SU-DHL-6 (cell line): ENCODE results near the gene SLC27A1.

ENCODE experiments used
- H2AFZ ChIP-seq: fragments of 200-600 bp; sonication (generic); 2 replicates; pipeline ENCODE4 v1.6.1; 2014; ENCODE audit warnings: low read depth, mild to moderate bottlenecking, moderate library complexity, mixed read lengths, antibody characterized with exemption, low read length; ENCODE audit not compliant: severe bottlenecking
- H3F3A ChIP-seq: fragments of 200-600 bp; shearing (Covaris generic); 2 replicates; pipeline ENCODE4 v1.6.0; 2016; ENCODE audit warnings: antibody characterized with exemption, mild to moderate bottlenecking; ENCODE audit not compliant: insufficient read depth
- H3K27ac ChIP-seq: fragments of 200-600 bp; sonication (generic); 2 replicates; pipeline ENCODE4 v1.5.1; 2016; ENCODE audit warnings: low read depth, mild to moderate bottlenecking, low read length, moderate library complexity, mixed read lengths
- H3K27me3 ChIP-seq: fragments of 200-600 bp; sonication (generic), shearing (Covaris generic); 2 replicates; pipeline ENCODE4 v1.6.0; 2014; ENCODE audit warnings: mild to moderate bottlenecking, low read length
- H3K36me3 ChIP-seq: fragments of 200-600 bp; sonication (generic); 2 replicates; pipeline ENCODE4 v1.6.1; 2014; ENCODE audit warnings: mild to moderate bottlenecking, low read length, mixed read lengths
- H3K4me2 ChIP-seq: fragments of 300-600, 200-600 bp; shearing (Covaris generic), sonication (generic); 2 replicates; pipeline ENCODE4 v1.6.0; 2014; ENCODE audit warnings: low read length, low read depth, mild to moderate bottlenecking; ENCODE audit not compliant: poor library complexity, severe bottlenecking
- H3K4me3 ChIP-seq: fragments of 200-600 bp; sonication (generic); 2 replicates; pipeline ENCODE4 v1.5.1; 2014; ENCODE audit warnings: antibody characterized with exemption, low read length, mild to moderate bottlenecking, mixed read lengths; ENCODE audit not compliant: insufficient read depth, poor library complexity, severe bottlenecking
- H3K79me2 ChIP-seq: fragments of 200-600 bp; sonication (generic); 2 replicates; pipeline ENCODE4 v1.6.1; 2014; ENCODE audit warnings: mild to moderate bottlenecking, low read length, moderate library complexity; ENCODE audit not compliant: insufficient read depth
- H3K9ac ChIP-seq: fragments of 200-600 bp; sonication (generic); 2 replicates; pipeline ENCODE4 v1.7.0; 2014; ENCODE audit warnings: mild to moderate bottlenecking, low read length
- H3K9me2 ChIP-seq: fragments of 200-600 bp; sonication (generic); replicated peaks from 2 replicates; pipeline ENCODE4 v1.6.1; 2014; ENCODE audit warnings: low read length; ENCODE audit not compliant: insufficient read depth
- H3K9me3 ChIP-seq: fragments of 200-600 bp; sonication (generic); 2 replicates; pipeline ENCODE4 v1.6.1; 2014; ENCODE audit warnings: low read length, mixed read lengths; ENCODE audit not compliant: insufficient read depth
- H4K20me1 ChIP-seq: fragments of 200-600 bp; sonication (generic); 2 replicates; pipeline ENCODE4 v1.6.1; 2014; ENCODE audit warnings: low read depth, mild to moderate bottlenecking, antibody characterized with exemption, low read length, moderate library complexity, mixed read lengths
- CTCF ChIP-seq: fragments of 200-600 bp; sonication (generic); IDR thresholded peaks from one replicate; pipeline ENCODE4 v1.5.1; 2017; ENCODE audit warnings: antibody characterized with exemption, mild to moderate bottlenecking, low read length, moderate library complexity; ENCODE audit not compliant: insufficient read depth, poor library complexity, severe bottlenecking
- EZH2phosphoT487 ChIP-seq: fragments of 200-600 bp; sonication (generic), shearing (Covaris generic); conservative IDR thresholded peaks from 2 replicates; pipeline ENCODE4 v1.6.1; 2018; ENCODE audit warnings: mild to moderate bottlenecking, antibody characterized with exemption, low read length, moderate library complexity, mixed read lengths

The SLC27A1 gene

GRCh38 chr19:17457616-17458015 is 12.7 kb upstream of the SLC27A1 start:
- Histone ChIP-seq H2AFZ (no peak overlapping the region), H3K4me2 (no peak overlapping the region), H3K4me3 (no peak overlapping the region), H3K36me3 (no peaks in the 10 kb centered on the region), H3K9me3 (no peaks in the 10 kb centered on the region), H3F3A (no peaks in the 10 kb centered on the region), H4K20me1 (no peaks in the 10 kb centered on the region), H3K9me2 (no peaks in the 10 kb centered on the region), H3K9ac (no peak overlapping the region), H3K79me2 (no peaks in the 10 kb centered on the region), H3K27ac (no peak overlapping the region), H3K27me3 (no peaks in the 10 kb centered on the region)
- TF ChIP-seq CTCF (no peak), EZH2phosphoT487 (no peak)

GRCh38 chr19:17458970-17459369 is 11.4 kb upstream of the SLC27A1 start:
- H3K27me3 ChIP-seq, result no peaks in the 10 kb centered on the region
- no peaks in the 10 kb centered on the region for H4K20me1 ChIP-seq
- no peaks in the 10 kb centered on the region for H3K36me3 ChIP-seq
- H3K9me2 ChIP-seq, result no peaks in the 10 kb centered on the region
- TF ChIP-seq CTCF, result no peak
- TF ChIP-seq EZH2phosphoT487, result no peak
- no peak overlapping the region for H3K4me2 ChIP-seq
- no peaks in the 10 kb centered on the region for H3F3A ChIP-seq
- H3K4me3 ChIP-seq, result no peak overlapping the region
- H3K9ac ChIP-seq, result no peak overlapping the region
- no peaks in the 10 kb centered on the region for H3K9me3 ChIP-seq
- no peak overlapping the region for H3K27ac ChIP-seq
- no peaks in the 10 kb centered on the region for H3K79me2 ChIP-seq
- no peak overlapping the region for H2AFZ ChIP-seq

- H2AFZ ChIP-seq, result no peak within 1 kb of the TSS
- H3K27me3 ChIP-seq, result no peaks in the 10 kb centered on the region
- no peaks in the 10 kb centered on the region for H3K9me2 ChIP-seq
- no peak within 1 kb of the TSS for H3K27ac ChIP-seq
- no peaks in the 10 kb centered on the region for H4K20me1 ChIP-seq
- no peak within 1 kb of the TSS for H3K9ac ChIP-seq
- no peak within 1 kb of the TSS for H3K4me3 ChIP-seq
- no peaks in the 10 kb centered on the region for H3K36me3 ChIP-seq
- no peaks in the 10 kb centered on the region for H3K9me3 ChIP-seq
- H3F3A ChIP-seq, result no peaks in the 10 kb centered on the region
- TF ChIP-seq EZH2phosphoT487 (no peak), CTCF (no peak)
- H3K4me2 ChIP-seq, result no peak within 1 kb of the TSS
- H3K79me2 ChIP-seq, result no peaks in the 10 kb centered on the region
Measured at GRCh38 chr19:17460372-17461230, 9.7 kb upstream of the SLC27A1 start, which contains the start of gene NXNL1. TSS of gene NXNL1 (minus strand) at chr19:17460926. CDS start at chr19:17460869, 57 bp downstream.
